ENCODE results near the gene RNASEH2A.
"Not testable (repeated sequence)": the region's sequence is repeated elsewhere in the genome, so short reads cannot be mapped to it uniquely, and the experiment has no call there.

The RNASEH2A gene

GRCh38 chr19:12794196-12794941 is 12.0 kb upstream of the RNASEH2A start:
- ATAC-seq: no peak

- ATAC-seq: no peak
Observed at GRCh38 chr19:12794971-12795381, 11.4 kb upstream of the RNASEH2A start.

- no peak for ATAC-seq
Observed at GRCh38 chr19:12796146-12797071, 10.0 kb upstream of the RNASEH2A start.

GRCh38 chr19:12797141-12797587 is 9.2 kb upstream of the RNASEH2A start:
- no peak for ATAC-seq

- not testable (repeated sequence) for ATAC-seq
Observed at GRCh38 chr19:12797607-12798006, 8.8 kb upstream of the RNASEH2A start.

- ATAC-seq: no peak
Observed at GRCh38 chr19:12799742-12800465, 6.5 kb upstream of the RNASEH2A start.

GRCh38 chr19:12800466-12800770 is 6.0 kb upstream of the RNASEH2A start:
- ATAC-seq: no peak

- peak; percentile 9 to 29 for ATAC-seq
Observed at GRCh38 chr19:12800923-12801465, 5.4 kb upstream of the RNASEH2A start.

GRCh38 chr19:12801466-12802266 is 4.7 kb upstream of the RNASEH2A start, which contains the start of the genes PRDX2 and THSD8:
PRDX2 (minus strand) TSS chr19:12801800; CDS start chr19:12801261, 539 bp downstream.
THSD8 (plus strand) TSS chr19:12802069; CDS start chr19:12802072, 3 bp downstream.
- ATAC-seq: peak; percentile 69 to 75

- no peak for ATAC-seq
Observed at GRCh38 chr19:12802267-12803106, 3.9 kb upstream of the RNASEH2A start.

GRCh38 chr19:12804051-12804450 is 2.3 kb upstream of the RNASEH2A start:
- no peak for ATAC-seq

GRCh38 chr19:12815088-12815487 is 8.7 kb downstream of the RNASEH2A start:
- no peak for ATAC-seq

GRCh38 chr19:12817188-12817587 is 10.8 kb downstream of the RNASEH2A start:
- not testable (repeated sequence) for ATAC-seq

- ATAC-seq: not testable (repeated sequence)
Observed at GRCh38 chr19:12817810-12818209, 11.4 kb downstream of the RNASEH2A start.

GRCh38 chr19:12821761-12822160 is 15.4 kb downstream of the RNASEH2A start:
- ATAC-seq: peak in 1 of 2 donors; percentile 48

GRCh38 chr19:12825254-12826131 is 19.1 kb downstream of the RNASEH2A start:
- ATAC-seq: no peak

- peak in 1 of 2 donors; percentile 48 for ATAC-seq
Observed at GRCh38 chr19:12828494-12828893, 22.1 kb downstream of the RNASEH2A start.

GRCh38 chr19:12833418-12833737 is 27.0 kb downstream of the RNASEH2A start:
- ATAC-seq: no peak

- peak in 1 of 2 donors; percentile 28 for ATAC-seq
Observed at GRCh38 chr19:12833738-12834565, 27.6 kb downstream of the RNASEH2A start.

Data from activated CD4-positive, CD25-positive, alpha-beta regulatory T cell treated with anti-CD3 and anti-CD28 coated beads, Interleukin-2, amount 50 U/mL, for 24 hours (primary cell).